ENCODE results near the gene GNG2. TPM values are rescaled to one million over a fixed set of nuclear protein-coding genes. Genes with fewer than 3 reads are reported as not detected.

Gene GNG2
- total RNA-seq, 1 experiment from 2014 or later: not detected

DNA sequence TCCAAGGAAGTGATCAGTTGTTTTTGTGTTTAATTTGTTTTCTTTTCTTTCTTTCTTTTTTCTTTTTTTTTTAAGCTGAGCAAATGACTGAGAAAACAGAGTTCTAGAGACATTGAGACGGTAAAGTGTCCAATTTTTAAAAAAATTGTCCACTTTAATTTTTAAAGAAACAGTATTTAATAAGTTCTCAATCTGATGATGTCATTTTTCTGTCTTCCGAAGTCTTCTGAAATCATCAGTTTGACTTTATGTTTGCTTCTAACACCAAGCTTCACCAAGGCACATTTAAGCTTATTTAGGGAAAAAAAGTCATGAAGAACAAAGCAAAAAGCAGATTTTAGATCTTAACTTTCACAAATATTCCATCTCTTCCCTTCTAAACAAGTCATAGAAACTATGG, 65.6 kb downstream of the GNG2 start:
- CTCF ChIA-PET: no interaction called here
- BruUV-seq (replicated peaks): no TSS peak
- no peaks in the 10 kb centered on the region for H3K9me3 Mint-ChIP-seq (ENCODE audit: low read depth, unreplicated experiment)
- H3K27ac Mint-ChIP-seq (ENCODE audit: unreplicated experiment): no peak overlapping the region
- peaks cover 43% of the 10 kb centered on the region for H3K27me3 Mint-ChIP-seq (ENCODE audit: unreplicated experiment)
- no peaks in the 10 kb centered on the region for H3K36me3 Mint-ChIP-seq (ENCODE audit: insufficient read depth, unreplicated experiment)
- no peak for DNase-seq
- TF ChIP-seq, protein P1, sequence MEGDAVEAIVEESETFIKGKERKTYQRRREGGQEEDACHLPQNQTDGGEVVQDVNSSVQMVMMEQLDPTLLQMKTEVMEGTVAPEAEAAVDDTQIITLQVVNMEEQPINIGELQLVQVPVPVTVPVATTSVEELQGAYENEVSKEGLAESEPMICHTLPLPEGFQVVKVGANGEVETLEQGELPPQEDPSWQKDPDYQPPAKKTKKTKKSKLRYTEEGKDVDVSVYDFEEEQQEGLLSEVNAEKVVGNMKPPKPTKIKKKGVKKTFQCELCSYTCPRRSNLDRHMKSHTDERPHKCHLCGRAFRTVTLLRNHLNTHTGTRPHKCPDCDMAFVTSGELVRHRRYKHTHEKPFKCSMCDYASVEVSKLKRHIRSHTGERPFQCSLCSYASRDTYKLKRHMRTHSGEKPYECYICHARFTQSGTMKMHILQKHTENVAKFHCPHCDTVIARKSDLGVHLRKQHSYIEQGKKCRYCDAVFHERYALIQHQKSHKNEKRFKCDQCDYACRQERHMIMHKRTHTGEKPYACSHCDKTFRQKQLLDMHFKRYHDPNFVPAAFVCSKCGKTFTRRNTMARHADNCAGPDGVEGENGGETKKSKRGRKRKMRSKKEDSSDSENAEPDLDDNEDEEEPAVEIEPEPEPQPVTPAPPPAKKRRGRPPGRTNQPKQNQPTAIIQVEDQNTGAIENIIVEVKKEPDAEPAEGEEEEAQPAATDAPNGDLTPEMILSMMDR (IDR thresholded peaks at IDR 0.05; ENCODE audit: unreplicated experiment): no peak
- H3K4me3 Mint-ChIP-seq (ENCODE audit: low read depth, unreplicated experiment): no peak overlapping the region
- intact Hi-C loops (cut with micrococcal nuclease; ENCODE audit: unreplicated experiment): no loop called here
- H3K4me1 Mint-ChIP-seq (ENCODE audit: low read depth, unreplicated experiment): no peaks in the 10 kb centered on the region

DNA sequence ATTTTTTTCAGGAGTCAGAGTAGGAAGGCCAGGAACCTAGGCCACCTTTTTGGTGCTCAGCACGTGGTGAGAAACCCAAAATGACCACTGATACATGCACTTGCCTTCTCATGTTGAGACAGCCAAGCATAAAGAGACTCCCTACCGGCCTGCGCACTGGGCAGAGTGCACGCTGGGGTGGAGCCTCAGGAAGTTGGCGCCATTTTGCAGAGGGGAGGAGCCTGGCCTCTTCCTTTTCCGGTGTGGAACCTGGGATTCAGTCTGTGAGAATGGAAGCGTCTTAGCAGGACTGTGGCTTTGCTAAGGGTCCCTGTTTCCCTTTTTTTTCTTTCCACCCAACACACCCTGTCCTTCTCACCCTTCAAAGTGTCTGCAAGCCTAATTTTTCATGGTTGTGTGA, 66.0 kb downstream of the GNG2 start:
- no peak for DNase-seq
- Mint-ChIP-seq H3K27me3 (ENCODE audit: unreplicated experiment) (peaks cover 44% of the 10 kb centered on the region), H3K9me3 (ENCODE audit: low read depth, unreplicated experiment) (peaks cover 2% of the 10 kb centered on the region), H3K36me3 (ENCODE audit: insufficient read depth, unreplicated experiment) (no peaks in the 10 kb centered on the region), H3K4me1 (ENCODE audit: low read depth, unreplicated experiment) (no peaks in the 10 kb centered on the region), H3K27ac (ENCODE audit: unreplicated experiment) (no peak overlapping the region), H3K4me3 (ENCODE audit: low read depth, unreplicated experiment) (no peak overlapping the region)
- intact Hi-C loops (cut with micrococcal nuclease; ENCODE audit: unreplicated experiment): no loop called here
- TF ChIP-seq, protein P1 (IDR thresholded peaks at IDR 0.05; ENCODE audit: unreplicated experiment): no peak
- CTCF ChIA-PET: no interaction called here
- no TSS peak for BruUV-seq (replicated peaks)

DNA sequence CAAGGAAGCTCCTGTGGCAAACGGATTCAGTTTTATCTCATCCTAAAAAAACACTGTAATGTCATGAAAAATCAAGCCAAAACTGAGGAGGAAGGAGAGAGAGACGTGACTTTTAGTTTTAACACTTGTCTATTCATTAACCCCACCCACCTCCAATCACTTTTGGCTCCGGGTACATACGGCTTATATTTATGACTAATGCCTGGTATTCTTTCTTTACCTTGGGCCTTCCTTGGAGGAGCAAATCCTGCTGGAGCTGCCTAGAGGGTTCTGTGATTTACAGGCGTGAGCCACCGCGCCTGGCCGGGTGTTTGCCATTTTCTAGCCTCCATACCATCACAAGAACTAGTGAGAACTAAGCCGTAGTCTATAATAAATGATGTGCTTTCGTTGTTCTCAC, 68.2 kb downstream of the GNG2 start:
- peaks cover 2% of the 10 kb centered on the region for H3K9me3 Mint-ChIP-seq (ENCODE audit: low read depth, unreplicated experiment)
- no peak for DNase-seq

DNA sequence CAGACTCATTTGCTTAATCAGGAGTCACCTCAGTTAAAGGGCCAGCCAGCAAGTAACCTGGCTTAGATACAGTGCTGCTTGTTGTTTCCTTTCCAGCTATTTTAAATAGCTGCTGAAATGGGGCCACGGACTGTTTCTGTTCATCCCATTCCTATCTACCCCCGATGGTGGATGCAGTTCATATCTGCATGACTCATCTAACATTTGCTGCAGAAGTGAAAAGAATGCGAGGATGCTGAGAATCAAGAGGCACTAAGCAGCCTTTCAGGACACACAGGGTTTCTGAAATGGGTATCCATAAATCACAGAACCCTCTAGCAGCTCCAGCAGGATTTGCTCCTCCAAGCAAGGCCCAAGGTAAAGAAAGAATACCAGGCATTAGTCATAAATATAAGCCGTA, 68.8 kb downstream of the GNG2 start:
- Mint-ChIP-seq H3K27ac (ENCODE audit: unreplicated experiment) (no peak overlapping the region), H3K4me3 (ENCODE audit: low read depth, unreplicated experiment) (no peak overlapping the region), H3K36me3 (ENCODE audit: insufficient read depth, unreplicated experiment) (no peaks in the 10 kb centered on the region), H3K9me3 (ENCODE audit: low read depth, unreplicated experiment) (peaks cover 2% of the 10 kb centered on the region), H3K4me1 (ENCODE audit: low read depth, unreplicated experiment) (no peaks in the 10 kb centered on the region), H3K27me3 (ENCODE audit: unreplicated experiment) (peaks cover 40% of the 10 kb centered on the region)
- CTCF ChIA-PET: no interaction called here
- TF ChIP-seq, protein P1 (IDR thresholded peaks at IDR 0.05; ENCODE audit: unreplicated experiment): no peak
- intact Hi-C loops (cut with micrococcal nuclease; ENCODE audit: unreplicated experiment): no loop called here
- no peak for DNase-seq
- no TSS peak for BruUV-seq (replicated peaks)

More for the DNA sequence above, 68.2 kb downstream of the GNG2 start:
- Mint-ChIP-seq H3K27me3 (ENCODE audit: unreplicated experiment) (peaks cover 40% of the 10 kb centered on the region), H3K4me3 (ENCODE audit: low read depth, unreplicated experiment) (no peak overlapping the region), H3K27ac (ENCODE audit: unreplicated experiment) (no peak overlapping the region), H3K4me1 (ENCODE audit: low read depth, unreplicated experiment) (no peaks in the 10 kb centered on the region), H3K36me3 (ENCODE audit: insufficient read depth, unreplicated experiment) (no peaks in the 10 kb centered on the region)
- CTCF ChIA-PET: no interaction called here
- BruUV-seq (replicated peaks): no TSS peak
- TF ChIP-seq, protein P1 (IDR thresholded peaks at IDR 0.05; ENCODE audit: unreplicated experiment): no peak
- intact Hi-C loops (cut with micrococcal nuclease; ENCODE audit: unreplicated experiment): no loop called here

Data from Calu3 (cell line).